Measurements from ENCODE around the gene NKX6-2. TPM values are rescaled to one million over a fixed set of nuclear protein-coding genes. Genes with fewer than 3 reads are reported as not detected.
"Not testable (repeated sequence)": the region's sequence is repeated elsewhere in the genome, so short reads cannot be mapped to it uniquely, and the experiment has no call there.

NKX6-2 gene
- total RNA-seq, 1 donor from 2014 or later, result not detected

DNA sequence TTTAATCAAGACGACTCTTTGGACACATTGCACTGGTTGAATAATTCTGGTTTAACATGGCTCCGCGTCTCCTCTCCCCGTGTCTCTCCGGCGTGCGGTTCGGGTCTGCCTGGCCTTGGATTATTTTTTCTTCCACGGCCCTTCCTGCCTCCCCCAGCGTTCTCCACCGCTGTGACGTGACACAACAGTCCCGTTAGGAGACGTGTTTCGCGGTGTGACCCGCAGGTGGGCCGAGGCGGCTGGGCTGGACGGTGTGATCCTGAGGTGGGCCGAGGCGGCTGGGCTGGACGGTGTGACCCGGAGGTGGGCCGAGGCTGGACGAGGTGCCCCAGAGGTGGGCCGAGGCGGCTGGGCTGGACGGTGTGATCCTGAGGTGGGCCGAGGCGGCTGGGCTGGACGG, 12.0 kb upstream of the NKX6-2 start:
- DNase-seq (ENCODE audit: low spot score), result not testable (repeated sequence)

DNA sequence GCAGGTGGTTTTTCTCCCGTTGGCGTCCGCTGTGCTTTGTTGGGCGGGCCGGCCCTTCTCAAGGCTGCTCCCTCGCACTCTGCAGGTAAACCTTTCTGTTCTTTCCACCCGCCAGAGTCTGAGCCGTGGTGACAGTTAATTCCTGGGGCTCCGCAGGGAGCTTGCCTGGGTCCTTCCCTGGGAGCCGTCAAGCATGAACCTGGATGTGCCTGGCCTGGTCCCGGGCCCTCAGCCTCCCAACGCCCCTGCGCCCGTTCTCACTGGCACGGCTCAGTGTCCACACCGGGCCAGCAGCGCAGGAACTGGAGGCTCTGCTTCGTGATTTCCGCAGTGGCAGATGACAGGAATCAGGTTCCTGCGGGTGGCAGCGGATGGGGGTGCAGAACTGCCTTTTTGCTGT, 10.9 kb upstream of the NKX6-2 start:
- no peak for DNase-seq (ENCODE audit: low spot score)

DNA sequence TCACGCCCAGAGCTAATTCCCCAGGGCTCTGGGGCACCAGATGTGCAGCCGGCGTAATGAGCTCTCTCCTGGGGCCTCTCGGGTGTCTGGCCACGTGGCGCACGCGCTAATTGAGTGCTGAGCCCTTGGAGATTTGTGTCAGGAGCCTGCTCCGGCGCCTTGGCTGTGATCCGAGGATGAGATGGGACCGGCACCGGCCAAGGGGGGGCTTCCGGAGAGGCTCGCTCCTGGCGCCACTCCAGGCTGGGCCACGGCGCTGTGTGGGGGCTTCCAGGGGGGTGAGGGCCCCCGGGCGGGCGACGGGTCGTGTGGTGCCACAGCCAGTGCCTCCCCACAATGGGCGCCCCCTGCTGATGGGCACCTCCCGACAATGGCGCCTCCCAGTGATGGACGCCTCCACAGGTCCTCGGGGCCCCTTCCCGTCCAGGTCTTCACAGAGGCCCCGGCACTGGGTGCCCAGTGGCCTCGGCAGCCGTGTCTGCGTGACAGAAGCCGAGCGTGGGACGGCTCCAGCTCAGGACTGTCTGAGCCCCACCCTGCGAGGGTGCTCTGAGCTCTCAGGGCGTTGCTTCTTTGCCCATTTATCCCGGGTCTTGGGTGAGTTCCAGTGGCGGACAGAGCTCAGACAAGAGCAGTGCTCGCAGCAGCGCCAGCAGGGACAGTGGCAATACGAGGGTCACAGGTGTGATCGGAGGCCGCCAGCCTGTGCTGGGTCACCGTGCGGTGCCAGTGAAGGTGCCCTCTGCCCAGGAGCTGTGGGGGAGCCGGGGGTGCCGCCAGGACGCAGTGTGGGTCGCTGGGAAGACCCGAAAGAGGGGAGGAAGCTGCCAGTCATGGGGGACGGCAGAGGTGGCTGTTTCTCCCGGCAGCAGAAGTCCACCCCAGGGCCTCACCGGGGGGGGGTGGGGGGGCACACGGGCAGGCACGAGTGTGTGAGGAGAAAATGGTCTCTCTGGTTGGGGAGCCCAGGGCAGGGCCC, 8.2 kb upstream of the NKX6-2 start:
- DNase-seq (ENCODE audit: low spot score), result no peak

DNA sequence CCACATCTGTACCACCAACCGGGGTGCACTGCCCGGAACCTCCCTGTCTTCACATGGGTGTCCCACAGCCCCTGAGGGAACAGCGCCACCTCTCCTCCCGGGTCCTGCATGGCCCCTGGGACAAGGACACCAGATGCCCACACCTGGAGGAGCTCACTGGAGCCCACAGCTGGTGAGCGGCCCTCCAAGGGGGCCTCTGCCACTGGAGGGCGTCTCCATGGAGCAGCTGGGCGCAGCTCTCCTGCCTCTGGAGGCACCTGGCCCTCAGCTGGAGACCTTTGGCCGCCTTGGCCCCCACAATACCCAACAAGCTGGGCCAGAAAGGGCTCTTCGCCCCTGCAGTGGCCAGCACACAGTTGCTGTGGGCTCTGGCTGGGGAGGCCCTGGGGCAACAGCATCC, 7.3 kb upstream of the NKX6-2 start:
- no peak for DNase-seq (ENCODE audit: low spot score)

DNA sequence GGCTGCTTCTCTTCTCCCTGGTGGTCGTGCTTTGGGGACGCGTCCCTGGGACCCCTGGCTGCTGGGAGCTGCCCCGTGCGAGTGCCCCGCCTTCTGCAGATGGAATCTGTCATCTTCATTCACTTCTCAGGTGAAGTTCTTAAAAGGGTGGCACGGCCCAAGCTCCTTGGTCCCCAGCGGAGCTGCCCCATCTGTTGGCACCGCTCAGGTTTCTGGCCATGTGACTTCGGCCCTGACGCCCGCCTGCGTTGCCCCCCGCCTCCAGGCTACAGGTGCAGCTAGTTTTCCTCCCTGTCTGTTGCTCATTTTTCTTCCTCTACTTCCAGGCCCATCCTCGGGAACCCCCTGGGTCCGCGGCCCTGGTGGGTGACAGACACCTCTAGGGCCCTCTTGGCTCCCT, 6.8 kb upstream of the NKX6-2 start:
- no peak for DNase-seq (ENCODE audit: low spot score)

DNA sequence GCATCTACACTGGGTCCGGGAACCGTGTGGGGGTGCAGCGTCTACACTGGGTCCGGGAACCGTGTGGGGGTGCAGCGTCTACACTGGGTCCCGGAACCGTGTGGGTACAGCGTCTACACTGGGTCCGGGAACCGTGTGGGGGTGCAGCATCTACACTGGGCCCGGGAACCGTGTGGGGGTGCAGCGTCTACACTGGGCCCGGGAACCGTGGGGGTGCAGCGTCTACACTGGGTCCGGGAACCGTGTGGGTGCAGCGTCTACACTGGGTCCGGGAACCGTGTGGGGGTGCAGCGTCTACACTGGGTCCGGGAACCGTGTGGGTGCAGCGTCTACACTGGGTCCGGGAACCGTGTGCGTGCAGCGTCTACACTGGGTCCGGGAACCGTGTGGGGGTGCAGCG, 6.2 kb upstream of the NKX6-2 start:
- DNase-seq (ENCODE audit: low spot score), result not testable (repeated sequence)

DNA sequence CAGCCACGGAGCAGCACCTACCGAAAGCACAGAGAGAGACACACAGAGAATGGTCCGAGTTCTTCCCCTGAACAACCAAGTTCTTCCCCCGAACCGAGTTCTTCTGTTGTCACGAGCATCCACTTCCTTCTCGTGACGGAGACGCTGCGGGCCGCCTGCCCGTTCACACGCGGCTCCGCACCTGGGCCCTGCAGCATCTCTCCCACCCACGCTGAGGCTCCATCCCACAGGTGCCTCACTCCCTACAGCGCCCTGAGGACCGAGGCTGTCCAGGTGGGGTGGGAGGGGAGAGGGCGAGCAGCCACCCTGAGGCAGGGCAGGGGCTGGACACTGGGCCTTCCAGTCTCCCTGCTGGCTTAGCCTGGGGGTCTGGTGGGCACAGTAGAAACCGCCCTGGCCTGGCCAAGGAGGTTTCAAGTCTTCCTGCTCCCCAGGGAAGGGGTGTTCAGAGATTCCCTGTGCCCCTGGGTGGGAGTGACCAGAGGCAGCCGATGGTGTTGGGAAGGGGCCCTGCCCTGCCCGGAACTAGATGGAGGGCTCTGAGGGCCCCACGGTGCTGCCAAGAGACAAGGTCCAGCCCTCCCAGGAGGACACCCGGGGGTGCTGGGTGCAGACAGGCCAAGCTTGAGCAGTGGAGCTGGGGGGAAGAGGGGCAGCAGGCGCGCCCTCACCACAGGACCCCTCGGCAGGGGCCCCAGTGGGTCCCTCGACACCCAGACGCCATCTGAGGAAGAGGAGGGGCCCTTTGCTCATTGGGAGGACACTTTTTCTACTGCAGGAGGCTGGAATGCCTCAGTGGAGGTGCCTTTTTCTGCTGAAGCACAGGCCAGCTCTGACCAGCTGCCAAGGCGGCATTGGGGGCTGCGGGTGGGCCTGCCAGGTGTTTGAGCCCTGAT, 5.2 kb upstream of the NKX6-2 start:
- no peak for DNase-seq (ENCODE audit: low spot score)

DNA sequence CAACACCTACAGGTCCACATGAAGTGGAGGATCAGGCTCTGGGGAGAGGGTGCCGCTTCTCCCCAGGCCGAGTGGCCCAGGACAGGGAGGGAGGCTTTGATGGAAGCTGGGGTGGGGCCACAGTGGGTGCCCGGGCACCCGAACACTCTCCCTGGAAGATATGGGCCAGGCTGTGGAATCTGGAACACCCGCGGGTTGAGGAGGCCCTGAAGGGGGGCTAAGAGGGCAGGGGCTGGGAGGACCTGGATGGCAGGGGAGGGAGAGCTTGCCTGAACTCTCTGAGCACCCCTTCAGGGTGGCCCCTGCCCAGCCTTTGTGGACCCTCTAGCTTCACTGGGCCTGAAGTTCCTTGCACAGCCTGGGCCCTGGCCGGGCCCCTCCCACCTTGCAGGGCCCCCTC, 4.5 kb upstream of the NKX6-2 start:
- DNase-seq (ENCODE audit: low spot score), result no peak

DNA sequence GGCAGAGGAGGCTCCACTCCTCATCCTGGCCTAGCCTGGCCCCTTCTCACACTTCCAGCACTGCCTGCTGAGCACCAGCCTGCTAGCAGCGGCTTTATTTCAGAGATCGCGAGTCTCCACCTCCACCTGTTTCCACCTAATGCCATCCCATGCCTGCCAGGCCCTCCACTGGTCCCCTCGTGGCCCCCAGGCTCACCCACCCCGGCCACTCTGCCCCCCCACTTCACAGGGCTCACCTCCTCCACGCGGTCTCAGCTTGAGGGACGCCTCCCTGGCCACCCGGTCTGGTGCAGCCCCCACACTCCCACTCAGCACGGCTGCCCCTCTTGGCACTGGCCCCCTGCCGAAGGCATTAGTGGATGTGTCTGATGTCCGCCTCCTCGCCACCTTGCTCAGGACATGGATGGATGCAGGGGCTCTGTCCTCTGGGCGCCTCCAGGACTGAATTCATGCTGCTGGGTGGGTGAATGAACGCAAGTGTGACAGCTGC, 3.8 kb upstream of the NKX6-2 start:
- no peak for DNase-seq (ENCODE audit: low spot score)

DNA sequence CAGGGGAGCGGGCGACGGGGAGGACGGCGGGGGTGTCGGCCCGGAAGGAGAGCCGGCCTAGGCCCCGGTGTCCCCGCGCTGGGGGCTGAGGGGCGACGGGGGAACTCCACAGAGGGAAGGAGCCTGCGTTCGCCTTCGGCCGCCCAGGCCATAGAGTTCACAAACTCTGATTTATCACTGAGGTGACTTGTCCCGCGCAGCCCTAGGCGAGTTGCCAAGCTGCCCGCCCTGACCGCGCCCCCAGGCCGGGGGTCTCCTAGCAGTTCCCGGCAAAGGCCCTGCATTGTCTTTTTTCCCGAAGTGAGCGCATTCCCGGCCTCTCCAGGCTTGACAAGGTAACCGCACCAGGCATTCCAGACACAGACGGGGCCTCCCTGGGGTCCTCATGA, 2.9 kb upstream of the NKX6-2 start:
- DNase-seq (ENCODE audit: low spot score), result no peak

DNA sequence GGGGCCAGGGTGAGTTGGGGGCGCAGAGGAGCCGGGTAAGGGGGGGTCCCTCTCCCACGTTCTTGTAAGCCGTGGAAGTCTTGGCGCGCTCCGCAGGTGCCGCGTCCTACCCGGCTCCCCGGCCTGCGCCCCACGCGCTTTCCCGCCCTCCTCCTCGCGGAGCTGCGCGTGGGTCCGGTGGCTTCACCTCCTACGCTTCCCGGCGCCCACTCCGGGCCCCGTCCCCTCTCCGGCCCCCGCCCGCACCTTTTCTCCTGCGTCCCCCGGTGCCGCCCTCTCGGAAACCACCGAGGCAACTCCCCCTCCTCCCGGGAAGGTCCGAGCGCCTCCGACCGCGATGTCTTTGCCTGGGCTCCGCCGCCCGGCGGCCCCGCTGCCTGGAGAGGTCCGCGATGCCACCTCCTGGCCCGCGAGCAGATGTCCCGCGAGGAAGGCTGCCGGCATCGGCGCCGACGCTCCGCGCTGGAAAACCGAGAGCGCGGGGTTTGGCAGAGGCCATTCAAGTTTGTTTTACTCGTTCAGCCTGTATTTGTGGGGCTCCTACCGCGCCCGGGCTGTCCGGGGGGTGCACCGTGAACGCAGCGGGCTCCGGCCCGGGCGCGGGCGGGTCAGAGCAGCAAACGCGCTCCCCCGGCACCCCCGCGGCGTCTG, 2.4 kb upstream of the NKX6-2 start:
- no peak for DNase-seq (ENCODE audit: low spot score)

DNA sequence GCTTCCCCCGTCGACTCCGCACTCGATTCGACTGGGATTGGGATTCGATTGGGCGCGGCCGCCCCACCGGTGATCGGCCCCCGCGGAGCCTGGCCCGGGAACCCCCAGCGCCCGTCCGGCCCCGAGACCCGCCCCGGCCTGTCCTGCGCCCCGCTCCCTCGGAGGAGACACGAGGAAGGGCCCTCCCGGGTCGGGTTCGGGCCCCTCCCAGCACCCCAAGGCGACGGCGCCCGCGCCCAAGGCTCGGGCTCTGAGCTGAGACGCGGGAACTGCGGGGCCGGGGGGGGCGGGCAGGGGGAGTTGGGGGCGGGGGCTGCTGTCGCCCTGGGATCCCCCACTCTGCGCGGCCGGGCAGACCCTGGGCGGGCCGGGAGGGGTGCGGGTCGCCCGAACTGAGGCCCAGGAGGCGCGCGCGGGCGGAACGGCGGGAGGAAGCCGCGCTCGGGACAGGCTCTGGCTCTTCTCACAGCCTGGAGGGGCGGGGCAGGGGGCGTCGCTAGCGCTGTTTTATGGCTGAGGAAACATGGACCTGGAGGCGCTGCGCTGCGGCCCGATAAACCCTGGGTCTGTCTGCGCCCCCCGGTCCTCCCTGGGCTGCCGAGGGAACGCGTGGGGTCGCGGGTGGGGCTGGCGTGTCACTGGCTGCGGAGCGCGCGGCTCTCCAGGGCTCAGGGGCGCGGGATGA, 1.7 kb upstream of the NKX6-2 start:
- no peak for DNase-seq (ENCODE audit: low spot score)

DNA sequence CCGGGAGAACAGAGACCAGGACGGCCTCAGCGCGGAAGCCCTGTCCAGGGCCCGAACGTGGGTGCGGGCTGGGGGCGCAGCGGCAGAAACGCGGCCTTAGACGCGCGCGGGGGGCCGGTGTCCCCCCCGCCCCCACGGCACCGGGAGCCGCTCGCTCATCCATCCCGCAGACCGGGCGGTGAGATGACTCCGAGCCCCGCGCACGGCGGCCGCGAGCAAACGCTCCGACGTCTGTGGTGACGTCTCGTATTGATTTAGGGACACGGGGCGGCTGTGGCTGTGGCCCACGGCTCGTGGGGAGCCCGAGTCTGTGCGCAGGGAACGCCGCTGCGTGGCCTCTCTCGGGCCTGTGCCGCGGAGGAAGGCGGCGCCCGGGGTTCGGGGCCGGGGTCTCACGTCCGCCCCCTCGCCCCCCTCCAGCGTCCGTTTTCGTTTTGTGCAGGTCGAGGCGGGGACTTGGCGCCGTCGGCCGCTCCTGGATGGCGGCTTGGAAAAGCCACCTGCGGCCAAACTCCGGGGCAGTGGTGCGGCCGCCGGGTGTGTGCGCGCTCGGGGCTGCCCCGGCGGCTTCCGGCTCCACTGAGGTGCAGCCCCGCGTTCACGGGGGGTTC, 1.0 kb upstream of the NKX6-2 start:
- DNase-seq (ENCODE audit: low spot score), result no peak

DNA sequence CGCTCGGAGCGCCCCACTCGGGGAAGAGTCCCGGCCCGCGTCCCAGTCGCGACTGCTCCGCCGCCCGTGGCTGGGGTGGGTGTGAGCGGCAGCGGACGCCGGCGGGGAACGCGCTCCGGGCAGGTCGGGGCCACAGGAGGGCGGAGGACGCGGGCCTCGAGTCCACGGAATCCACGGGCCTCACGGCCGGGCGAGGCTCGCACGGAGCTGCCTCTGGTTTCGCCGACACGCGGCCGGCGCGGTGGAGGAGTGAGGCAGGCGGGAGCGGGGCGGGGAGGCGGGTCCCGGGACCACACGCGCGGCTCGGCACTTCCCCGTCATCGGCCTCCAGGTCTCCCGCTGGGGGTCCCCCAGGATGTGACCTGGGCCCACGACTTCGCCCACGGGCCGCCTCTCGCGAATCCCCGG, 533 bp upstream of the NKX6-2 start:
- no peak for DNase-seq (ENCODE audit: low spot score)

DNA sequence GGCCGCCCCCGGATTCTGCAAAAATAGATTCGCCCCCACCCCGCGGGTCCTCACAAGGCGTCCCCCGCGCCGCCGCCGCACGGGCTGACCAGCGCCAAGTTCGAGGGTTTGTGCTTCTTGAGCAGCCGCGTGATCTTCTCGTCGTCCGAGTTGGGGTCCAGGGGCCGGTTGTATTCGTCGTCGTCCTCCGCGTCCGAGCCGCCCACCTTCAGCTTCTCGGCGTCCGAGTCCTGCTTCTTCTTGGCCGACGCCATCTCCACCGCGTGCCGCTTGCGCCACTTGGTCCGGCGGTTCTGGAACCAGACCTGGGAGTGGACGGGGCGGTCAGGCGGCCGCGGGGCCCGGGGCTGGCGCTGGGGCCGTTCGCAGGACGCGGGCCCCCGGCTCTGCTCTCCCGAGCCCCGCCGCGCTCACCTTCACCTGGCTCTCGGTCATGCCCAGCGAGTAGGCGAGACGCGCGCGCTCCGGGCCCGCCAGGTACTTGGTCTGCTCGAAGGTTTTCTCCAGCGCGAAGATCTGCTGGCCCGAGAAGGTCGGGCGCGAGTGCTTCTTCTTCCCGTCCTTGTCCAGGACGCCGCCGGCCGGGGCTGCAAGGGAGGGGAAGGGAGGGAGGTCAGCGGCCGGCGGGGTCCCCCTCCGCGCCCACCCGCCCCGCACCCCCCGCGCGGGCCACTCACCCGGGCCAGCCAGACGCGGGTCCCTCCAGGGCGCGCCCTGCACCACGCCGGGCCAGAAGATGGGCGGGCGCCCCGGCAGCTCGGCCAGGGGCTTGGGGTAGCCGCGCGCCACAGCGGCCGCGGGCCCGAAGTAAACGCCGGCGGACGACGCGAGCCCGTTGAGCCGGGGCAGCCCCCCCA, 853 bp downstream of the NKX6-2 start:
- no peak for DNase-seq (ENCODE audit: low spot score)

DNA sequence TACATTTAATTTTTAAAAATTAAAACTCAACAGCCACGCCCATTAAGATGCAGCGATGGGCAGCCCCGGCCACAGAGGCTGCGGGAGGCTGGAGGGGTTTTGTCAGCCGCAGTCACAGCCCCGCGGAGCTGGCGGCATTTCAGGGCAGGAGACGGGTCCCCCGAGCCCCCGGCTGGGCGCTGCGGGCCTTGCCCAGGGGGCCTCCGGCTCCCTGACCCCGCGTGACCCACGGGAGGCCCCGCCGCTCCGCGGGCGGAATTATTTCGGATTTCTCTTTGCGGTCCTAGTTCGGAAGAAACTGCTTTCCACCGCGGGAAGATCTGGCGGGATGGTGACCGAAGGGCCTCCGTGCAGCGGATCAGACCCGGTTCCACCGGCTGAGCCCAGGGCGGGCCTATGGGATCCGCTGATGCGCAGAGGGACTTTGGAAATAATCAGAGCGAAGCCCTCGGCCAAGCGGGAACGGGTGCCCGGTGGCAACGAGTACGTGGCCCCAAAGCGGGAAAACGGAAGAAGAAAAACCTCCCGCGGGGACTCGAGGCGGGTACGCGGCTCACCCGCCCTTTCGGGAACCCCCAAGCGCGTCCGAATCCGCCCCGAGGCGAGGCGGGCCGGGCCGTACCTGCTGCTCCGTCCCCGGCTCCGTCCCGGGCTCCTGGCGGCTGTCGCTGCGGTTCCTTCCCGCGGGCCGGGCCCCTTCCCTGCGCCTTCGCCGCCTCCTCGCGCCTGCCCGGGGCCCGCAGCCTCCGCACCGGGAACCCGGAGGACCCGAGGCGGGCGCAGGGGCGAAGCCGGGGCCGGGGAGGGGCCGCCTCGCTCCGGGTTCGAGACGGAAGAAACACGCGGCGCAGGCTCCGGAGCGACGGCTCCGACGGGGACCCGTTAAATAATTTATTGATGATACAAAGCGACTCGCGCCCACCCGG, 1.7 kb downstream of the NKX6-2 start:
- no peak for DNase-seq (ENCODE audit: low spot score)

DNA sequence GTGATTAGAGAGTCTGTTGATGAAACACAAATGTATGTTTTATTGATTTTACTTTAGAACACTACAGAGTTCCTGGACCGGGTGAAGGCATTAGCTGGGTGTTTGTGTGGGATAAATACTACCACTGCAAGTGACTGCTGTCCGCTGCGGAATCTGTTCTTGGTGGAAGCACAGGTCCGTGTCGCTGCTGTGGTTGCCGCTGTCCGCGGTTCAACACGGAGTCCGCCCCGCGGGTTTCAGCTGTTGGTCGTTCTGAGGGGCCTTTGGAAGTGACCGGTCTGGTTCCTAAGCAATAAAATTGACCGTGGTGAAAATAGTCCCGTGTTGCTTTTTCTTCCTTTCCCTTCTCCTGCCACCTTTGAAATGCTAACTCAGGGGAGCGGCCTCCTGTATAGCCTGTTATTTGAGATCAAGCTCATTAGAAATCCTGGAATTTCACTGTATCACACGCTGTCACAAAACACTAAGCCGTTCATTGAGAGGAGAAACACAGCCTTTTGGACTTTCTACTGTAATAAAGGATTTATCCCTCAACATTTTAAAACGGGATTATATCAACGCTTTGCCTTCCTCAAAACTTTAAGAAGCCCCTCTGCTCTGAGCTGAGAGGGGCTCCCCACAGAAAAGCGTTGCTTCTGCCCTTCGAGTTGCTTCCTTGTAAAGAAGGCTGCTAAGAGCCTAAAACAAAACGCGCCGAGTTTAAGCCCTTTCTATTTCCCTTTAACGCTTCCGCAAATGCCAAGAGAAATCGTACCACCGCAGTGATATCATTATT, 2.6 kb downstream of the NKX6-2 start:
- no peak for DNase-seq (ENCODE audit: low spot score)

DNA sequence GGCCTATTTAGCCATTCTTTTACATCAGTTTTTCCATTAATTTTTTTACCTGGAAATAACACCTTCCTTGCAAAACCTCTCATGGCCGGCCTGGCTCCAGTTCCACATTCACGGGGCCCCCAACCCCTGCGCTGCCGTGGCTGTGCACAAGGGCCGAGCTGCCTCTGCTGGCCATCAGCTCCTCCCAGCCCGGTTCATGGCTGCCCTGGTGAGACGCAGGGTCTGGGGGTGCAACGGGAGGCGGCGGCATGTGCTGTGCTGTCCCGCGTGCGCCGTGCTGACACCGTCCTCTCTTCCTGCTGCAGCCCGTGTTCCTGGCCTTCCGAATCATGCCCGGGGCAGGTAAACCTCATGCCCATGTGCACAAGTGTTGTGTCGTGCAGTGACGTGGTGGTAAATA, 4.4 kb downstream of the NKX6-2 start:
- no peak for DNase-seq (ENCODE audit: low spot score)
